HepG2 (cell line): ENCODE measurements around the gene GGA3. TPM values are rescaled to one million over a fixed set of nuclear protein-coding genes. Genes with fewer than 3 reads are reported as not detected.

Experiments used
- CTCF ChIP-seq: sonication (generic); formaldehyde crosslinking; IDR thresholded peaks from 2 replicates; pipeline ENCODE4 v1.5.0; 2020; ENCODE audit warnings: mild to moderate bottlenecking, missing genetic modification reagents, moderate library complexity
- ELF3 ChIP-seq: IDR thresholded peaks from 2 replicates; pipeline ENCODE4 v1.6.1; 2016; ENCODE audit warnings: missing genetic modification reagents, missing compliant biosample characterization
- ETS1 ChIP-seq: sonication (generic); formaldehyde crosslinking; IDR thresholded peaks from 2 replicates; pipeline ENCODE4 v1.4.0; 2020; ENCODE audit warnings: missing genetic modification reagents
- GPN1 ChIP-seq: sonication (generic); formaldehyde crosslinking; IDR thresholded peaks from 2 replicates; pipeline ENCODE4 v1.5.1; 2020; ENCODE audit warnings: missing genetic modification reagents, borderline replicate concordance
- HMG20B ChIP-seq: conservative IDR thresholded peaks from 2 replicates; pipeline ENCODE4 v1.6.1; 2016; ENCODE audit warnings: missing genetic modification reagents, missing compliant biosample characterization
- HNF4A ChIP-seq: sonication (generic); formaldehyde crosslinking; IDR thresholded peaks from 2 replicates; pipeline ENCODE4 v1.4.0; 2020; ENCODE audit warnings: missing genetic modification reagents
- JUND ChIP-seq: sonication (generic); formaldehyde crosslinking; IDR thresholded peaks from 2 replicates; pipeline ENCODE4 v1.8.0; 2022; ENCODE audit warnings: mild to moderate bottlenecking, missing genetic modification reagents
- KLF9 ChIP-seq: IDR thresholded peaks from 2 replicates; pipeline ENCODE4 v1.6.1; 2016; ENCODE audit warnings: low read depth
- MYC ChIP-seq: sonication (generic); formaldehyde crosslinking; IDR thresholded peaks from 2 replicates; pipeline ENCODE4 v1.9.0; 2021; ENCODE audit warnings: missing genetic modification reagents, borderline replicate concordance
- NFE2 ChIP-seq: sonication (generic); formaldehyde crosslinking; IDR thresholded peaks from 2 replicates; pipeline ENCODE4 v1.4.0; 2020; ENCODE audit warnings: missing genetic modification reagents
- NR2F6 ChIP-seq, 2 experiments: IDR thresholded peaks; 2 replicates each; pipeline ENCODE4 v1.6.1; 2016; ENCODE audit warnings: antibody characterized with exemption in 1 of 2, mild to moderate bottlenecking in 1 of 2
- PAWR ChIP-seq: sonication (generic); formaldehyde crosslinking; IDR thresholded peaks from 2 replicates; pipeline ENCODE4 v1.4.0; 2020; ENCODE audit warnings: missing genetic modification reagents, mild to moderate bottlenecking, borderline replicate concordance
- PLRG1 ChIP-seq: fragments of 450-650 bp; conservative IDR thresholded peaks from 2 replicates; pipeline ENCODE4 v1.6.1; 2016
- SCMH1 ChIP-seq: sonication (generic); formaldehyde crosslinking; IDR thresholded peaks from 2 replicates; pipeline ENCODE4 v1.9.0; 2021; ENCODE audit warnings: missing genetic modification reagents, mild to moderate bottlenecking, borderline replicate concordance
- YEATS2 ChIP-seq: sonication (generic); formaldehyde crosslinking; IDR thresholded peaks from 2 replicates; pipeline ENCODE4 v1.4.0; 2020; ENCODE audit warnings: missing genetic modification reagents, borderline replicate concordance
- ZNF276 ChIP-seq: sonication (generic); formaldehyde crosslinking; IDR thresholded peaks from 2 replicates; pipeline ENCODE4 v1.4.0; 2020; ENCODE audit warnings: mild to moderate bottlenecking, low read depth, missing genetic modification reagents
- ZNF280B ChIP-seq: sonication (generic); formaldehyde crosslinking; IDR thresholded peaks from 2 replicates; pipeline ENCODE4 v1.5.0; 2020; ENCODE audit warnings: missing genetic modification reagents, mild to moderate bottlenecking, borderline replicate concordance
- ZNF3 ChIP-seq: IDR thresholded peaks from 2 replicates; pipeline ENCODE4 v1.7.0; 2017; ENCODE audit warnings: inconsistent platforms
- ZNF33B ChIP-seq: sonication (generic); formaldehyde crosslinking; IDR thresholded peaks from 2 replicates; pipeline ENCODE4 v1.5.1; 2020; ENCODE audit warnings: mild to moderate bottlenecking, missing genetic modification reagents
- ZNF383 ChIP-seq: sonication (generic); formaldehyde crosslinking; IDR thresholded peaks from 2 replicates; pipeline ENCODE4 v1.4.0; 2020; ENCODE audit warnings: missing genetic modification reagents, mild to moderate bottlenecking, borderline replicate concordance
- ZNF512 ChIP-seq: sonication (generic); formaldehyde crosslinking; IDR thresholded peaks from 2 replicates; pipeline ENCODE4 v1.4.0; 2020; ENCODE audit warnings: mild to moderate bottlenecking, missing genetic modification reagents
- ZNF563 ChIP-seq: sonication (generic); formaldehyde crosslinking; IDR thresholded peaks from 2 replicates; pipeline ENCODE4 v1.8.0; 2022; ENCODE audit warnings: mild to moderate bottlenecking, moderate library complexity, missing genetic modification reagents
- ZNF792 ChIP-seq: IDR thresholded peaks from 2 replicates; pipeline ENCODE4 v1.6.1; 2016
- polyA plus RNA-seq, 8 experiments: library from polyadenylated mRNA; depleted of rRNA in 3 of 8; stranded (reverse) in 7 of 8; unstranded in 1 of 8; fragments of >200 nt; fragmentation: Illumina TruSeq in 4 of 8; extraction: Trizol in 4 of 8; gene quantifications; 2 replicates each; pipeline versions ENCODE4 v1.2.1 to v1.2.3, GENCODE V29; 2011 to 2016; ENCODE audit warnings: low read depth in 4 of 8, missing spikeins in 1 of 8, mixed read lengths in 1 of 8; ENCODE audit not compliant: insufficient read depth in 1 of 8
- total RNA-seq, 5 experiments: library from RNA; depleted of rRNA; stranded (reverse); fragments of >200 nt; fragmentation: Illumina TruSeq; extraction: Trizol; gene quantifications; 2 replicates each; pipeline ENCODE4 v1.2.3, GENCODE V29; 2016; ENCODE audit warnings: low read depth in 1 of 5

GGA3 gene
- total and polyA plus RNA-seq, 2 of the 13 experiments (the other 11 are each of a cell fraction or from before 2014, with no cell fraction given) = 28.4 to 43.7 TPM

GRCh38 chr17:75271233-75271954, 10.0 kb upstream of the GGA3 start (continued):
- TF ChIP-seq HMG20B (CRISPR knock-in tag) (no peak), CTCF (CRISPR knock-in tag) (peak; percentile 70), MYC (peak; percentile 83), ZNF33B (no peak), ETS1 (CRISPR knock-in tag) (no peak), ZNF280B (CRISPR knock-in tag) (no peak; the same call in 1 of the 2 replicates), PLRG1 (no peak), ZNF512 (CRISPR knock-in tag) (0 out of 2 replicates have a peak, but pooled peaks have one; percentile 10), HNF4A (CRISPR knock-in tag) (no peak), SCMH1 (no peak), NFE2 (CRISPR knock-in tag) (no peak), ZNF563 (CRISPR knock-in tag) (peak; percentile 87; the same call in 1 of the 2 replicates), JUND (CRISPR knock-in tag) (no peak), GPN1 (CRISPR knock-in tag) (peak; percentile 67; the same call in 1 of the 2 replicates), ZNF792 (no peak), ELF3 (peak; percentile 68), NR2F6 (IDR thresholded peaks at IDR 0.05) (no peak), NR2F6 (CRISPR knock-in tag; IDR thresholded peaks at IDR 0.05) (no peak), ZNF383 (CRISPR knock-in tag) (no peak), YEATS2 (CRISPR knock-in tag) (no peak; the same call in 1 of the 2 replicates), ZNF3 (CRISPR knock-in tag) (no peak), PAWR (CRISPR knock-in tag) (no peak), ZNF276 (CRISPR knock-in tag) (peak; percentile 91), KLF9 (no peak)
